GM15510 (cell line): ENCODE measurements around the gene CALML4.

Source experiments
- POLR2A ChIP-seq: IDR thresholded peaks from 3 replicates; pipeline ENCODE4 v1.6.1; 2011; ENCODE audit warnings: borderline replicate concordance; ENCODE audit not compliant: insufficient read length; ENCODE audit errors: extremely low read depth

CALML4 gene

GRCh38 chr15:68229386-68230156 lies 24.4 kb upstream of the CALML4 start, which contains the start of gene CLN6:
CLN6 (minus strand) TSS chr15:68229728; CDS start chr15:68229584, 144 bp downstream.
- peak; percentile 76 for TF ChIP-seq POLR2A

GRCh38 chr15:68228971-68229385 lies 23.8 kb upstream of the CALML4 start:
- TF ChIP-seq POLR2A, result no peak

GRCh38 chr15:68228143-68228970 lies 23.2 kb upstream of the CALML4 start:
- no peak for TF ChIP-seq POLR2A

GRCh38 chr15:68227643-68228142 lies 22.6 kb upstream of the CALML4 start:
- TF ChIP-seq POLR2A, result no peak

- TF ChIP-seq POLR2A, result no peak
These were observed 19.6 kb upstream of the CALML4 start for GRCh38 chr15:68224546-68225250.

- no peak for TF ChIP-seq POLR2A
These were observed 19.0 kb upstream of the CALML4 start for GRCh38 chr15:68224108-68224507.

GRCh38 chr15:68223171-68223570 lies 18.0 kb upstream of the CALML4 start:
- TF ChIP-seq POLR2A, result no peak

- no peak for TF ChIP-seq POLR2A
These were observed 15.8 kb upstream of the CALML4 start for GRCh38 chr15:68220967-68221366.

- no peak for TF ChIP-seq POLR2A
These were observed 15.4 kb upstream of the CALML4 start for GRCh38 chr15:68220489-68220888.

- no peak for TF ChIP-seq POLR2A
These were observed 14.0 kb upstream of the CALML4 start for GRCh38 chr15:68218847-68219798.

GRCh38 chr15:68218331-68218730 lies 13.2 kb upstream of the CALML4 start:
- no peak for TF ChIP-seq POLR2A

GRCh38 chr15:68217341-68217740 lies 12.2 kb upstream of the CALML4 start:
- no peak for TF ChIP-seq POLR2A

GRCh38 chr15:68214838-68215254 lies 9.7 kb upstream of the CALML4 start:
- no peak for TF ChIP-seq POLR2A
